Breast epithelium (tissue), 3 donors: ENCODE data around the gene CATSPER4.

Source experiments
- CTCF ChIP-seq, 3 donors: fragments of 450-650 bp; IDR thresholded peaks; one replicate each; pipeline ENCODE4 v1.5.1; 2016 to 2017; ENCODE audit warnings: antibody characterized with exemption in 3 of 3, mild to moderate bottlenecking in 3 of 3, moderate library complexity in 3 of 3
- POLR2A ChIP-seq: fragments of 450-650 bp; IDR thresholded peaks from one replicate; pipeline ENCODE4 v1.6.1; 2016; ENCODE audit warnings: antibody characterized with exemption, mild to moderate bottlenecking, moderate library complexity

- peak in 1 of 3 donors; percentile 19 for TF ChIP-seq CTCF (IDR thresholded peaks at IDR 0.05)
- no peak for TF ChIP-seq POLR2A
Measured at GRCh38 chr1:26161415-26162219, 28.8 kb upstream of the CATSPER4 start.
